Activated CD8-positive, alpha-beta T cell treated with anti-CD3 and anti-CD28 coated beads for 36 hours (primary cell): Measurements from ENCODE around the gene FAM133A. TPM values are rescaled to one million over a fixed set of nuclear protein-coding genes. Genes with fewer than 3 reads are reported as not detected.

Experiments used
- ATAC-seq: fragments of 200-7000 bp; cut with Tn5 transposase; one replicate; pipeline ENCODE4 v1.10.0; 2021; ENCODE audit warnings: mild to moderate bottlenecking, moderate library complexity
- CTCF ChIA-PET: fragments of 350-600 bp; sonication (Branson Sonifier 250); formaldehyde crosslinking; loops from one replicate; lab custom pipeline; 2021; ENCODE audit warnings: antibody characterized with exemption; lab: Charles Lee
- POLR2A ChIA-PET: fragments of 350-600 bp; sonication (Branson Sonifier 250); formaldehyde crosslinking; loops from one replicate; lab custom pipeline; 2021; ENCODE audit warnings: antibody characterized with exemption; lab: Charles Lee
- DNase-seq: peaks from one replicate; pipeline ENCODE4 v3.0.0-alpha.2; 2020
- H3K27ac Mint-ChIP-seq: one replicate; pipeline ENCODE4 v1.8.0; 2021; ENCODE audit warnings: mild to moderate bottlenecking, mixed read lengths
- H3K27me3 Mint-ChIP-seq: one replicate; pipeline ENCODE4 v1.8.0; 2021; ENCODE audit warnings: mixed read lengths
- H3K36me3 Mint-ChIP-seq: one replicate; pipeline ENCODE4 v1.8.0; 2021; ENCODE audit warnings: low read depth, mixed read lengths
- H3K4me1 Mint-ChIP-seq: one replicate; pipeline ENCODE4 v1.8.0; 2021; ENCODE audit warnings: low read depth, mixed read lengths
- H3K4me3 Mint-ChIP-seq: one replicate; pipeline ENCODE4 v1.8.0; 2021; ENCODE audit warnings: mild to moderate bottlenecking, moderate library complexity, mixed read lengths
- H3K9me3 Mint-ChIP-seq: one replicate; pipeline ENCODE4 v1.8.0; 2021; ENCODE audit warnings: mixed read lengths
- CTCF ChIP-seq: fragments of 200-600 bp; IDR thresholded peaks from one replicate; pipeline ENCODE4 v1.8.0; 2022; ENCODE audit warnings: antibody characterized with exemption, mild to moderate bottlenecking
- intact Hi-C: fragments of 100-400 bp; cut with micrococcal nuclease; formaldehyde crosslinking; loops from one replicate; pipeline ENCODE4 v1.10.0; 2022
- total RNA-seq, 2 experiments: library from RNA; stranded (reverse); gene quantifications; one replicate each; pipeline ENCODE4 v1.2.3, GENCODE V29; 2021

FAM133A gene
- total RNA-seq, 2 experiments from 2014 or later = not detected

- intact Hi-C loops = no loop called here
- CTCF ChIA-PET = no interaction called here
- Mint-ChIP-seq H3K4me1 (no peaks in the 10 kb centered on the region), H3K27me3 (no peaks in the 10 kb centered on the region), H3K9me3 (no peaks in the 10 kb centered on the region), H3K36me3 (no peaks in the 10 kb centered on the region), H3K4me3 (no peak overlapping the region), H3K27ac (no peak overlapping the region)
- DNase-seq (no peak), ATAC-seq (no peak)
- POLR2A ChIA-PET = no interaction called here
- no peak for TF ChIP-seq CTCF
Observed at GRCh38 chrX:93695981-93696380, 22.0 kb downstream of the FAM133A start.

- Mint-ChIP-seq H3K9me3 (no peaks in the 10 kb centered on the region), H3K27ac (no peak overlapping the region), H3K4me3 (no peak overlapping the region), H3K4me1 (no peaks in the 10 kb centered on the region), H3K27me3 (no peaks in the 10 kb centered on the region), H3K36me3 (no peaks in the 10 kb centered on the region)
- DNase-seq = no peak
- no peak for TF ChIP-seq CTCF
- CTCF ChIA-PET = no interaction called here
- intact Hi-C loops = no loop called here
- POLR2A ChIA-PET = no interaction called here
- no peak for ATAC-seq
Observed at GRCh38 chrX:93703701-93704100, 29.7 kb downstream of the FAM133A start.

GRCh38 chrX:93711076-93711475 lies 37.1 kb downstream of the FAM133A start:
- no peak overlapping the region for H3K4me3 Mint-ChIP-seq
- intact Hi-C loops = no loop called here
- H3K27ac Mint-ChIP-seq = no peak overlapping the region

GRCh38 chrX:93741811-93742210 lies 67.8 kb downstream of the FAM133A start:
- TF ChIP-seq CTCF = no peak
- H3K36me3 Mint-ChIP-seq = no peaks in the 10 kb centered on the region
- no peak overlapping the region for H3K4me3 Mint-ChIP-seq
- no peaks in the 10 kb centered on the region for H3K4me1 Mint-ChIP-seq
- intact Hi-C loops = no loop called here
- H3K27ac Mint-ChIP-seq = no peak overlapping the region
- ATAC-seq (no peak), DNase-seq (no peak)
- H3K27me3 Mint-ChIP-seq = no peaks in the 10 kb centered on the region
- H3K9me3 Mint-ChIP-seq = no peaks in the 10 kb centered on the region
- ChIA-PET POLR2A (no interaction called here), CTCF (no interaction called here)

More at GRCh38 chrX:93711076-93711475, 37.1 kb downstream of the FAM133A start:
- ATAC-seq (no peak), DNase-seq (no peak)
- ChIA-PET POLR2A (no interaction called here), CTCF (no interaction called here)
- Mint-ChIP-seq H3K27me3 (no peaks in the 10 kb centered on the region), H3K4me1 (no peaks in the 10 kb centered on the region), H3K36me3 (no peaks in the 10 kb centered on the region), H3K9me3 (no peaks in the 10 kb centered on the region)
- no peak for TF ChIP-seq CTCF

- Mint-ChIP-seq H3K36me3 (no peaks in the 10 kb centered on the region), H3K27ac (no peak overlapping the region), H3K27me3 (no peaks in the 10 kb centered on the region), H3K4me1 (no peaks in the 10 kb centered on the region), H3K4me3 (no peak overlapping the region), H3K9me3 (no peaks in the 10 kb centered on the region)
- no peak for DNase-seq
- ATAC-seq = no peak
- no peak for TF ChIP-seq CTCF
- CTCF ChIA-PET = no interaction called here
- POLR2A ChIA-PET = no interaction called here
- intact Hi-C loops = no loop called here
Observed at GRCh38 chrX:93760163-93760562, 86.2 kb downstream of the FAM133A start.

Other genes starting within 250 kb of the FAM133A start
- gene NAP1L3, start 628 bp upstream of the FAM133A start, total RNA-seq = 1 to 10 TPM; 1.6 TPM